Measurements from ENCODE around the gene SAMD13. TPM values are rescaled to one million over a fixed set of nuclear protein-coding genes. Genes with fewer than 3 reads are reported as not detected.

The SAMD13 gene
- total and polyA plus RNA-seq, 5 donors from 2014 or later, result 0.17 to 0.42 (median 0.31) TPM; not detected in 2

DNA sequence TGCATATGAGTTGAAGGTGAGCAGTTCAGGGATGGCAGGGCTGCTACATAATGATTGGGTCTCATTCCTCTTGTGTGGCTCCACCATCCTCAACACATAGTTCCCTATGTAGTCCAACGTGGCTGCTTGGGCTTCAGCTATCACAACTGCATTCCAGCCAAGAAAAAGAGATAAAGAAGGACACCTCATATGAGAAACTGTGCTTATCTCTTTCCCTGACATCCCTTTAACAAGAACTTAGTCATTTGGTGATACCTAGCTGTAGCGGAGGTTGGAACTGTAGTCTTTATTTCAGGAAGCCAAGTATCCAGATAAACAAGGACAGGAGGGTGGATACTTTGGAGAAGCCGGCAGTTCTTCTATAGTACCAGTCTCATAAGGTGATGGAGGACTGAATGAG lies 54.0 kb downstream of the SAMD13 start:
- ATAC-seq (ENCODE audit: low read depth in 2 of 2) (no peak), DNase-seq (no peak)
- H3K9me3 ChIP-seq (ENCODE audit: control insufficient read depth in 2 of 2, low read length in 2 of 2), result no peaks in the 10 kb centered on the region
- peaks cover 5% of the 10 kb centered on the region for H3K27me3 Mint-ChIP-seq
- no peak overlapping the region for H3K4me3 Mint-ChIP-seq
- no peaks in the 10 kb centered on the region for H3K4me1 ChIP-seq (ENCODE audit: control insufficient read depth, insufficient read depth, low read length, poor library complexity, severe bottlenecking)
- no peaks in the 10 kb centered on the region for H3K4me1 Mint-ChIP-seq
- peaks cover 2% of the 10 kb centered on the region for H3K27me3 ChIP-seq (ENCODE audit: control insufficient read depth, insufficient read depth, low read length)
- no peak overlapping the region for H3K27ac ChIP-seq (ENCODE audit: insufficient read depth, low read length, poor library complexity, severe bottlenecking)
- H3K4me3 ChIP-seq (ENCODE audit: low read depth, low read length), result no peak overlapping the region
- H3K36me3 Mint-ChIP-seq, result no peaks in the 10 kb centered on the region
- no peaks in the 10 kb centered on the region for H3K36me3 ChIP-seq (ENCODE audit: control insufficient read depth, insufficient read depth, low read length)
- H3K9me3 Mint-ChIP-seq, result peaks cover 0 to 4% (median 0%) of the 10 kb centered on the region in 7 donors
- H3K27ac Mint-ChIP-seq, result no peak overlapping the region

DNA sequence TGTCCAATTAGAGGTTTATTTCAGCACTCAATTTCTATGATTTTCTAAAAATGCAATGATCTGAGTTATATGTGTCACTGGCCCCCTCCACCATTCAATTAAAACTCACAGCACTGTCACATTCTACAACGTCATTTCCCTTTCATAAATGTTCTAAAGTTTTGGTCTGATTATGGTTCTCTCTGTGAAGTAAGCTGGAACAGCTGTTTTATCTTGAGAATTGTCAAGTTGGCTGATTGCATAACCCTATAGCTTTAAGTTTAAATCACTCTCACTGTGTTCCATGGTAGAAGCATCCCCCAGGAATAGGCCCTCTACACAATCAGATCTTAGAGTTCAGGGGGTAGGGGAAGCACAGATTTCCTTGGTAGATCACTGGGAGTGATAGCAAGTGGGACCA lies 55.4 kb downstream of the SAMD13 start:
- no peak for ATAC-seq (ENCODE audit: low read depth in 2 of 2)
- no peaks in the 10 kb centered on the region for H3K4me1 Mint-ChIP-seq
- no peaks in the 10 kb centered on the region for H3K36me3 ChIP-seq (ENCODE audit: control insufficient read depth, insufficient read depth, low read length)
- no peak overlapping the region for H3K4me3 ChIP-seq (ENCODE audit: low read depth, low read length)
- H3K27me3 ChIP-seq (ENCODE audit: control insufficient read depth, insufficient read depth, low read length), result peaks cover 2% of the 10 kb centered on the region
- no peak overlapping the region for H3K27ac Mint-ChIP-seq
- no peak overlapping the region for H3K27ac ChIP-seq (ENCODE audit: insufficient read depth, low read length, poor library complexity, severe bottlenecking)
- H3K9me3 Mint-ChIP-seq, result peaks cover 0 to 4% (median 0%) of the 10 kb centered on the region in 7 donors
- no peaks in the 10 kb centered on the region for H3K4me1 ChIP-seq (ENCODE audit: control insufficient read depth, insufficient read depth, low read length, poor library complexity, severe bottlenecking)
- H3K27me3 Mint-ChIP-seq, result peaks cover 10% of the 10 kb centered on the region
- DNase-seq, result no peak
- H3K36me3 Mint-ChIP-seq, result no peaks in the 10 kb centered on the region
- H3K9me3 ChIP-seq (ENCODE audit: control insufficient read depth in 2 of 2, low read length in 2 of 2), result no peaks in the 10 kb centered on the region
- H3K4me3 Mint-ChIP-seq, result no peak overlapping the region

DNA sequence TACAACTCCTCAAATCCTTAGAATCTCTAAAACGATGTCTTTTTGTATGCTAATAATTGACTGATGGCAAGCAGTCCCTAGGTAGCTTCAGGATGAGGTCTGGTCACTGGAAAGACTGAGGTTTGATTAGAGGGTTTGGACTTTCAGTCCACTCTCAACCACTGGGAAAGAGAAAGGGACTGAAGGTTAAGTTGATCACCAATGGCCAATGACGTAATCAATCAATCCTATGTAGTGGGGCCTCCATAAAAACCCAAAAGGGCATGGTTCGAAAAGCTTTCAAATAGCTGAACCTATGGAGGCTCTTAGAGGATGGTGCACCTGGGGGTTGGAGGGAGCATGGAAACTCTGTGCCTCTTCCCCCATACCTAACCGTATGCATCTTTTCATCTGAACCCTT lies 57.2 kb downstream of the SAMD13 start:
- no peaks in the 10 kb centered on the region for H3K36me3 Mint-ChIP-seq
- no peaks in the 10 kb centered on the region for H3K4me1 Mint-ChIP-seq
- Histone ChIP-seq H3K4me3 (ENCODE audit: low read depth, low read length) (no peak overlapping the region), H3K9me3 (ENCODE audit: control insufficient read depth in 2 of 2, low read length in 2 of 2) (no peaks in the 10 kb centered on the region), H3K27ac (ENCODE audit: insufficient read depth, low read length, poor library complexity, severe bottlenecking) (no peak overlapping the region), H3K36me3 (ENCODE audit: control insufficient read depth, insufficient read depth, low read length) (no peaks in the 10 kb centered on the region), H3K27me3 (ENCODE audit: control insufficient read depth, insufficient read depth, low read length) (peaks cover 2% of the 10 kb centered on the region), H3K4me1 (ENCODE audit: control insufficient read depth, insufficient read depth, low read length, poor library complexity, severe bottlenecking) (no peaks in the 10 kb centered on the region)
- DNase-seq (no peak), ATAC-seq (ENCODE audit: low read depth in 2 of 2) (no peak)
- no peak overlapping the region for H3K4me3 Mint-ChIP-seq
- H3K27me3 Mint-ChIP-seq, result peaks cover 10% of the 10 kb centered on the region
- H3K9me3 Mint-ChIP-seq, result peaks cover 0 to 4% (median 0%) of the 10 kb centered on the region in 7 donors
- no peak overlapping the region for H3K27ac Mint-ChIP-seq

DNA sequence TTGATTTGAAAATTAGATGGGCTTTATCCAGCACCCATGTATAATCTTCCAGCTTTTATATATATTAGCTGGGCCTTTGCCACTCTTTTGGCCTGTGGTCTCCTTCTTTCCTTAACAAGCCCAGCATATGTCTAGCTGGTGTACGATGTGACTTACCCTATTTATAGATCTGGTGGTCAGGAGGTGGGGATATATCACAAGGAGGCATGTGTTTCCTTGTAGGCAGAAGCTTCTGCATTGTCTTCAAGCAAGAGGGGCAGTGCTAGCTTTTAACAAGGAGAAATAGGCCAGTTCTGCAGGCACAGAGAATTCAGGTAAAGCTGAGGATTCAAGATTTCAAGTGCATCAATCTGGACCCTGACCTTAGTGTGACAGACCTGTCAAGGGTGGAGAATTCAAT lies 58.8 kb downstream of the SAMD13 start:
- DNase-seq (no peak), ATAC-seq (ENCODE audit: low read depth in 2 of 2) (no peak)
- H3K4me3 Mint-ChIP-seq, result no peak overlapping the region
- Histone ChIP-seq H3K9me3 (ENCODE audit: control insufficient read depth in 2 of 2, low read length in 2 of 2) (no peaks in the 10 kb centered on the region), H3K27ac (ENCODE audit: insufficient read depth, low read length, poor library complexity, severe bottlenecking) (no peak overlapping the region), H3K4me1 (ENCODE audit: control insufficient read depth, insufficient read depth, low read length, poor library complexity, severe bottlenecking) (no peaks in the 10 kb centered on the region), H3K36me3 (ENCODE audit: control insufficient read depth, insufficient read depth, low read length) (no peaks in the 10 kb centered on the region), H3K4me3 (ENCODE audit: low read depth, low read length) (no peak overlapping the region), H3K27me3 (ENCODE audit: control insufficient read depth, insufficient read depth, low read length) (peaks cover 2% of the 10 kb centered on the region)
- peaks cover 10% of the 10 kb centered on the region for H3K27me3 Mint-ChIP-seq
- peaks cover 0 to 4% (median 0%) of the 10 kb centered on the region in 7 donors for H3K9me3 Mint-ChIP-seq
- no peaks in the 10 kb centered on the region for H3K36me3 Mint-ChIP-seq
- H3K4me1 Mint-ChIP-seq, result no peaks in the 10 kb centered on the region
- H3K27ac Mint-ChIP-seq, result no peak overlapping the region

DNA sequence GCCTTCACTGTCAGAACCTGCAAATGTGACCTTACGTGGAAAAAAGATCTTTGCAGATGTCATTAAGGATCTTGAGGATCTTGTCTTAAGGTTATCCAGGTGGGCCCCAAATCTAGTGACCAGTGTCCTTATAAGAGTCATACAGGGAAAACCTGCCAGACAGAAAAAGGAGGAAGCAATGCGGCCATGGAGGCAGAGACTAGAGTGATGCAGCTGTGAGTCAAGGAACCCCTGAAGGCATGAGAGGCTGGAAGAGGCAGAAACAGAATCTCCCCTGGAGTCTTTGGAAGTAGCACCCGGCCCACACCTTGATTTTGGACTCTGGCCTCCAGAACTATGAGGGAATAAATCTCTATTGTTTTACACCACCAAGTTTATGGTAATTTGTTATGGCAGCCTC lies 60.3 kb downstream of the SAMD13 start:
- Mint-ChIP-seq H3K27ac (no peak overlapping the region), H3K27me3 (peaks cover 13% of the 10 kb centered on the region), H3K9me3 (peaks cover 0 to 4% (median 0%) of the 10 kb centered on the region in 7 donors), H3K4me3 (no peak overlapping the region), H3K4me1 (no peaks in the 10 kb centered on the region), H3K36me3 (no peaks in the 10 kb centered on the region)
- no peaks in the 10 kb centered on the region for H3K9me3 ChIP-seq (ENCODE audit: control insufficient read depth in 2 of 2, low read length in 2 of 2)
- no peak overlapping the region for H3K4me3 ChIP-seq (ENCODE audit: low read depth, low read length)
- DNase-seq (no peak), ATAC-seq (ENCODE audit: low read depth in 2 of 2) (no peak)
- no peaks in the 10 kb centered on the region for H3K4me1 ChIP-seq (ENCODE audit: control insufficient read depth, insufficient read depth, low read length, poor library complexity, severe bottlenecking)
- H3K36me3 ChIP-seq (ENCODE audit: control insufficient read depth, insufficient read depth, low read length), result no peaks in the 10 kb centered on the region
- H3K27ac ChIP-seq (ENCODE audit: insufficient read depth, low read length, poor library complexity, severe bottlenecking), result no peak overlapping the region
- peaks cover 2% of the 10 kb centered on the region for H3K27me3 ChIP-seq (ENCODE audit: control insufficient read depth, insufficient read depth, low read length)

DNA sequence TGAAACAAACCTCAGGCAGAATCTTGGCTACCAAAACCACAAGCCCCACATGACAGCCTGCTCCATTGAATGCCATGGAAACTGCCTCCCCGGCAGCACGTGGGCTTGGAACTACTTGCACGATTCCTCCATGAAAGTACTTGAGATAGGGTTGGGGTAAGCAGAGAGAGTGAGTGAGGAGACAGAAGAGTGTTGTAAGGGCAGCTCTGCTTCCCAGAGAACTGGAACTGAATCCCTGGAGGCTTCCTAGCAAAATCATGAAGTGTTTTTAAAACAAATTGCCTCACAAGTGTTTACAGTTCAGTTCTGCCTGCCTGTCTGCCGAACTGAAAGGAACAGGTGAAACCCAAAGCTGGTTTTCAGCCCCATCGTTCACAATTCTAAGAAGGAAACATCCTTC lies 61.5 kb downstream of the SAMD13 start:
- Mint-ChIP-seq H3K36me3 (no peaks in the 10 kb centered on the region), H3K27ac (no peak overlapping the region), H3K4me3 (no peak overlapping the region), H3K27me3 (peaks cover 8% of the 10 kb centered on the region), H3K9me3 (peaks cover 0 to 4% (median 0%) of the 10 kb centered on the region in 7 donors), H3K4me1 (no peaks in the 10 kb centered on the region)
- H3K4me1 ChIP-seq (ENCODE audit: control insufficient read depth, insufficient read depth, low read length, poor library complexity, severe bottlenecking), result no peaks in the 10 kb centered on the region
- H3K27ac ChIP-seq (ENCODE audit: insufficient read depth, low read length, poor library complexity, severe bottlenecking), result no peak overlapping the region
- no peaks in the 10 kb centered on the region for H3K36me3 ChIP-seq (ENCODE audit: control insufficient read depth, insufficient read depth, low read length)
- ATAC-seq (ENCODE audit: low read depth in 2 of 2), result no peak
- H3K9me3 ChIP-seq (ENCODE audit: control insufficient read depth in 2 of 2, low read length in 2 of 2), result no peaks in the 10 kb centered on the region
- H3K27me3 ChIP-seq (ENCODE audit: control insufficient read depth, insufficient read depth, low read length), result no peaks in the 10 kb centered on the region
- no peak overlapping the region for H3K4me3 ChIP-seq (ENCODE audit: low read depth, low read length)
- DNase-seq, result no peak

DNA sequence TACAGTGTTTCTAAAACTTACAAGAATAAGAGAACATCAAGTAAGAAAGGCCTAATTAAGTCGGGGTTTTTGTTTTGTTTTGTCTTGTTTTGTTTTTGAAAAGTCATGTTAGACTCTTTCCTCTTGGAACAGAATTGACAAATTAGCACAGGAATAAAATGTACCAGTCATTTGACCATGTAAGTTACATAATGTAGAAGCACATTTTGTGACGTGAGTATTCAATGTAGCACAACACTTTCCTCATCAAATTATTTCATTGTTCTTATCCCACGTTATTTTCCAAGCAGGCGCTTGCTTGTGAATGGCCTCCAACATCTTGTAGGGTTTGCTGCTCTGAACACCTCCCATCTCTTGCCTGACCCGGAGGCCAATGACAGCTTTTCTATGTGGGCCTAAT lies 62.1 kb downstream of the SAMD13 start:
- H3K4me1 ChIP-seq (ENCODE audit: control insufficient read depth, insufficient read depth, low read length, poor library complexity, severe bottlenecking), result no peaks in the 10 kb centered on the region
- Mint-ChIP-seq H3K4me1 (no peaks in the 10 kb centered on the region), H3K4me3 (no peak overlapping the region), H3K27me3 (peaks cover 8% of the 10 kb centered on the region), H3K9me3 (peaks cover 0 to 4% (median 0%) of the 10 kb centered on the region in 7 donors), H3K36me3 (no peaks in the 10 kb centered on the region), H3K27ac (no peak overlapping the region)
- H3K9me3 ChIP-seq (ENCODE audit: control insufficient read depth in 2 of 2, low read length in 2 of 2), result no peaks in the 10 kb centered on the region
- no peaks in the 10 kb centered on the region for H3K36me3 ChIP-seq (ENCODE audit: control insufficient read depth, insufficient read depth, low read length)
- no peaks in the 10 kb centered on the region for H3K27me3 ChIP-seq (ENCODE audit: control insufficient read depth, insufficient read depth, low read length)
- ATAC-seq (ENCODE audit: low read depth in 2 of 2), result no peak
- no peak for DNase-seq
- no peak overlapping the region for H3K4me3 ChIP-seq (ENCODE audit: low read depth, low read length)
- no peak overlapping the region for H3K27ac ChIP-seq (ENCODE audit: insufficient read depth, low read length, poor library complexity, severe bottlenecking)

DNA sequence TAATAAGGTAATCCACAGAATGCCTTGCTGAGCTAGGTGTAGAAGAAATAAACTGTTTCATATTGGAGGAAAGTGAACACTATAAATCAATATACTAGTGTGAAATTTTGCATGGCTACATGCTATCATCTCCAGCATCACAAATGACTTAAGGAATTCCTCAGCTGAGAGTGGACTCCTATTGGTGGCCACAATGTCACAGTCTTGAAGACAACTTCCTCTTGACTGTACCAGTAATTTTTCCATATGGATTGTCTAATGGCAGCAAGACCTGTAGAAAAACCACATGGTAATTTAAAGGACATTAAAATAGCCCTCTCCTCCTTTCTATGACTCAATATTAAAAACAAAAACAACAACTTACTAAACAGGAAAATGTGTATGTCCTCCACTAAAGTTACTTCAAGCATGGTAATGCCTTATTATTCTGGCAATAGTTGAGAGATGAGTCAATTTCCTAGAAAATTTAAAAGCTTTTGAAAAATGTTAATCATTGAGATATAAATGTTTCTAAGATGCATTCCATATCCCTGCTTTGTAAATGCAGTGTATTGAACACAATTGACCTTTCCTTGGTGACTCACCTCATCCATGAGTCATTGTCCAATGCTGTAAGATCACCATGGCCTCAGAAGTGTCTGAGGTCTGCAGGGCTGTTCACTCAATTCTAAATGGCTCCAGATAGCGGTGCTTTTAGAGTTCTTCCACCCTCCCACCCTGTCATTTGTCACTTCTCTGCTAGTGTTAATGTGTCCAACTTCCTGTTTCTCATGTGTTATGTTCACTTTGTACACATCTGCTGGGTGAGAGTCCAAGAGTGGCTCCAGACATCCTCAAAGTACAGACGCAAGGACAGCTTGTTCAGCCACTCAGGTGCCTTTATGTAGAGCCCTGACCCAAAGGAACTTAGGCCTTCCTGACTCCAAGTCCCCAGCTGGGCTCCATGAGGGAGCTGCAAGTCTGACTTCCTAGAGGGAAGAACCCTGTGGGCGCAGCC lies 64.0 kb downstream of the SAMD13 start:
- ATAC-seq (ENCODE audit: low read depth in 2 of 2) (peak; percentile 28 to 39), DNase-seq (peak in 1 of 3 donors; percentile 7)
- H3K9me3 Mint-ChIP-seq, result peaks cover 0 to 2% (median 0%) of the 10 kb centered on the region in 7 donors
- Histone ChIP-seq H3K36me3 (ENCODE audit: control insufficient read depth, insufficient read depth, low read length) (no peaks in the 10 kb centered on the region), H3K4me1 (ENCODE audit: control insufficient read depth, insufficient read depth, low read length, poor library complexity, severe bottlenecking) (no peaks in the 10 kb centered on the region), H3K27ac (ENCODE audit: insufficient read depth, low read length, poor library complexity, severe bottlenecking) (no peak overlapping the region), H3K27me3 (ENCODE audit: control insufficient read depth, insufficient read depth, low read length) (no peaks in the 10 kb centered on the region), H3K4me3 (ENCODE audit: low read depth, low read length) (no peak overlapping the region), H3K9me3 (ENCODE audit: control insufficient read depth in 2 of 2, low read length in 2 of 2) (no peaks in the 10 kb centered on the region)
- H3K27me3 Mint-ChIP-seq, result peaks cover 8% of the 10 kb centered on the region
- no peaks in the 10 kb centered on the region for H3K4me1 Mint-ChIP-seq
- H3K4me3 Mint-ChIP-seq, result no peak overlapping the region
- no peak overlapping the region for H3K27ac Mint-ChIP-seq
- H3K36me3 Mint-ChIP-seq, result no peaks in the 10 kb centered on the region

Data from CD4-positive, CD25-positive, alpha-beta regulatory T cell (primary cell).